ENCODE results near the gene M1AP.
"Not testable (repeated sequence)": the region's sequence is repeated elsewhere in the genome, so short reads cannot be mapped to it uniquely, and the experiment has no call there.

The M1AP gene

DNA sequence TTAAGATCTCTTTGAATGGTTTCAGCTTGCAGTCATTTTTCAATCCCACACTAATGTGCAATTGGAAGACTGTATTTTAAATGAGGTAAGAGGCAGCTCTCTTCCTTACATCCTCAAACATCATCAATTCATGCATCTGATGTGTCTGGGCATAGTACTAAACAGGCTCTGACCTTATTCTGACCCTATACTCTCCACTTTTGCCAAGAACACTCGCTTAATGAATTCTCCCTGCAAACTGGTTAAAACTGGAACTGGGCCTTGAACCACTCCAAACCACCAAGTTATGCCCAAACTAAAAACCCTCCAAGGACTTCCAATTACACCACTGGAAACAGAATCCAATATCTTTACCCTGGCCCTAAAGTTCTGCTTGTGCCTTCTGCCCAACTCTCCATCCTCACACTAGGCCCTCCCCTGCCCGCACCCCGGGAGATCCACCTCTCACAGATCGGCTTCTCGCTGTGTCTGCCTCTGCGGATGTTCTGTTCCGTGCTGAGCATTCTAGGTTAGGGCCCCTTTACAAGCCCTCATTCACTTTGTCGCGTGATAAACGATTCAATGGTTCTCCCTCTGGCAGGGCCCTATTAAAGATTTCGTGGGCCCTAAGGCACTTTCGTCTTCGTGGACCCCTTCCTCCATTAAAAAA is 1.2 kb downstream of the M1AP start:
- no peak for DNase-seq

GRCh38 chr2:74646201-74646600 is 1.9 kb downstream of the M1AP start:
- no peak for DNase-seq

GRCh38 chr2:74645344-74645743 is 2.8 kb downstream of the M1AP start:
- DNase-seq: no peak

DNA sequence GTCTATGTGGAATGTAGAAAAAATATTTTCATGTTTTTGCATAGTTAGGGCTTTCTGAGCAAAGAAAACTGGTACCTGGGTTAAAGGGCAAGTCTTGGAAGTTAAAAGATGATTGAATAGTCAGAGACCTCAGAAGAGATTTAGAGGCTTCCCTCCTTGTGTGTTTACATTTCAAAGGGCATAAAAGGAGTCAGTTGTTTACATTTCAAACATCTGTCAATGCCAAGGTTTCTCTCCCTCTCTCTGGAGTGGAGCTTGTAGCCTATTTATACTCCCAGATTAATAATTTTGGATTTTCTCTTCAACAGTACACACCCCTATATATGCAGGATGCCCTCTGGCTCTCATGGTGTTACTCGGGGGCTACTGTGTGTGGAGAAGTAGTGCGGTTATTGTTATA is 8.6 kb downstream of the M1AP start:
- no peak for DNase-seq

DNA sequence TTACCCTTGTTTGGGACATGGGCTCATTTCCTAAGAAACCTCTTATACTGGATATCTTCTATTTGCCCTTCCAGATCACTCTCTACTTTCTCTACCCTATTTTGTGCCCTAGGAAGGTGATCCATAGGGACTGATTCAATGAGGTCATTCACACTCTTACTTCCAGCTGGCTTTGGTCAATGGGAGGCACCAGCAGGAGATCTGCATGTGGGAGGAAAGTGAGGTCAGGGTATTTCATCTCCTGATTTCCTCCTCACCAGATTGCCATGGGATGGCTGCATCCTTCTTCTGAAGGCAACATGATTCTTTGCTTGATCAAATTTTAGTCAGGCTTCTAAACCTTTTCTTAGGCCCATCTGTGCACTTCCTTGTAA is 15.2 kb downstream of the M1AP start:
- DNase-seq: no peak

DNA sequence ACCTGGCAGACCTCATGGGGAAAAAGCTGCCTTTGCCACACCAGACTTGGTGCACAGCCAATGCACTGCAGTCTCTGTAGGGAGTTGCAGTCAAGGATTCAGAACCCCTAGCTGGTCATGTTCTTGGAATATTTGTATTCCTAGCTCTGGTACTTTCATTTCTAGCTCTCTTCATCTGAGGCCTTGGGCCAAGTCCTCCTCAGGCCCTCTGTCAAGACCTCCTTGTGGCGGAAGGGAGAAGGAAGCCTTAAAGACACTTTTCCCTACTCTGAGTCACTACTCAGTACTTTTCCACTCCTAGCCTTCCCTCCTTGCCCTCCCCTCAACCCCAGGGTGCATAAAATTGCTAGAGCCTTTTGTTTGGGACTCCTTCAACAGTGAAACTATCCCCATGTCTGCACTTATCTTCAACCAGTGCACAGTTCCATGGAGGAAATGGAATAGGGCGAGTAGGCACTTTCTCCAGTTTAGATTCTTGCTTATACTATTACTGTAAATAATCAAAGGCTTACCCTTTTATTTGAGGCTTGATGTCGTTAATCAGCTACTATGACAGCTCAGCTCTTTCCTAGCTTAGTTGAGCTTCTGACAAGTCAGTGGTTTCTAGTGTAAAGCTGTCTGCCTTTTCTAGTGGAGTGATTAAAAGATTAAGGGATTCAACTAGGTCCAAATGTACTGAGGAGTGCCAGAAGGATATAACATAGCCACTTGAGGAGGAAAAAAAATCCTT is 15.8 kb downstream of the M1AP start:
- DNase-seq: no peak

DNA sequence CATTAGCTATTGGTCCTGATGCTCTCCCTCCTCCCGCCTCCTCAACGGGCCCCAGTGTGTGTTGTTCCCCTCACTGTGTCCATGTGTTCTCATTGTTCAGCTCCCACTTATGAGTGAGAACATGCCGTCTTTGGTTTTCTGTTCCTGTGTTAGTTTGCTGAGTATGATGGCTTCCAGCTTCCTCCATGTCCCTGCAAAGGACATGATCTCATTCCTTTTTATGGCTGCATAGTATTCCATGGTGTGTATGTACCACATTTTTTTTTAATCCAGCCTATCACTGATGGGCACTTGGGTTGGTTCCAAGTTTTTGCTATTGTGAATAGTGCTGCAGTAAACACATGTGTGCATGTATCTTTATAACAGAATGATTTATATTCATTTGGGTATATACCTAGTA is 17.7 kb downstream of the M1AP start:
- DNase-seq: not testable (repeated sequence)

- DNase-seq: no peak
Measured at GRCh38 chr2:74628538-74629105, 19.5 kb downstream of the M1AP start.

DNA sequence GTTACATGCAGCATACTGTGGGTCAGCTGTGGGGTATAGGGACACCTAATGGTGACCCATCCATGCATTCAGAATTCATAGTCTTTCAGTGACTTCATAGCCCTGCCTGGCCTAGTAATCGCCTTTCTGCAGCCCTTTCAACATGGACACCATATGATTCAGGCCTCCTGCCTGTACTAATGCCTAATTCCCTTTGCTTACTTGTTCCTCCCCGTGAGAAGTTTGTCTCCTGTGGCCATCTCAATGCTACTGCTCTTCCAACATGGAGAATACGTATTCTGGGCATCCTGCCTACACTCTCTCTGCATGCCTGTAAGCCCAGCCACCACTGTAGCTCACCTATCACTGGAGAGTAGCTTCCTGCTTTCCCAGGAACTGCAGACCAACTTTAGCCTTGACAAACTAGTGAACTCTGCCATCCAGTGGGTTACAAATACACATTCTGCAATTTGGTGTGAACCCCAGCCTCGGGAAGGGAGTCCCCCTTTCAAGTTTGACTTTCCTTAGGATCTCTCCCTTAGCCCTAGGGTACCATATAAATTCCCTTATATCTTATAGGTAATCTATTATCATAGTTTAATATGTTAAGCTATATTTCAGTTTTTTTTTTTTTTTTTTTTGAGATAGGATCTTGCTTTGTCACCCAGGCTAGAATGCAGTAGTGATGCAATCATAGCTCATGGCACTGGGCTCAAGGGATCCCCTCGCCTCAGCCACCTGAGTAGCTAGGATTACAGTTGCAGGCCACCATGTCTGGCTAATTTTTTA is 22.3 kb downstream of the M1AP start:
- DNase-seq: no peak

DNA sequence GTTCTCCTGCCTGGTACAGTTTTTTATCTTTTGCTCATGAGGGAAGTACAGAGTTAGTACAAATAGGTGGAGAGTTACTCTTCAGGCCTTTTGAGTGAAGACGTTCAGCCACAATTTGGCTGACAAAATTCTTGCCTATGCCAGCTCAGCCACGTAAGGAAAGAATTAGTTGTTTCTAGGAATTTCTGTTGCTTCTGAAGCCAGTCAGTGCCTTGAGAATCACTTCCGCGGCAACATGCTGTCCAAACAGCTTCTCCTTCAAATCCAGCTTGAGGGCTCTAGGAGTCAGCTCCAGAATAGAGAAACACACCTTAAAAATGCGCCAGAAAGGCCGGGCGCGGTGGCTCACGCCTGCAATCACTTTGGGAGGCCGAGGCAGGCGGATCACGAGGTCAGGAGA is 27.5 kb downstream of the M1AP start:
- no peak for DNase-seq

DNA sequence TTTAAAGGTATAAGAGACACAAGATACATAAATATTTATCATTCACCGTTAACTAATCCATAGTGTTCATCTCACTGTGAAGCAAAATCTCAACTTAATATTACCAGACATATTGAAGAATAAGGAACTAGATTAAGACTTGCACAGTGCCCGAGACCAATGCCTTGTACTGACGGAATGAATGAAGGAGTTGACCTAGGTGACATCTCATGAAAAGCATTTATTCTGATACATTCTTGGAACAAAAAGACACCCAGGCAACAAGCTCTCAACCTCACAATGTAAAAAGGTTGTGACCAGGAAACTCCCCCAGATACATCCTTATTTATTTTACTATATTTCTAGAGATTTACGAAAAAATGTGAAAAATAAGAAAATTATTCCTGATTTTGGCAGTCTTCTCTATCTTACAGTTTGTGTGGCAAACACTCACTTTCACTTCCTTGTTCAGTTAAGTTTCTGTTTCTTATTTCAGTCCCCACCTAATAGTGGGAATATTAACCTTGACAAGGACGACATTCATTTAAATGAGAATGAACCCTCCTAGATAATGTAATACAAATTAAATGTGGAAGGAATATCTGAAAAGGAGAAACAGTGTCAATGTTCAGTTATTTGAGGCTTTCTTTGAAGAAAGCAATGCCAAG is 28.4 kb downstream of the M1AP start:
- no peak for DNase-seq

DNA sequence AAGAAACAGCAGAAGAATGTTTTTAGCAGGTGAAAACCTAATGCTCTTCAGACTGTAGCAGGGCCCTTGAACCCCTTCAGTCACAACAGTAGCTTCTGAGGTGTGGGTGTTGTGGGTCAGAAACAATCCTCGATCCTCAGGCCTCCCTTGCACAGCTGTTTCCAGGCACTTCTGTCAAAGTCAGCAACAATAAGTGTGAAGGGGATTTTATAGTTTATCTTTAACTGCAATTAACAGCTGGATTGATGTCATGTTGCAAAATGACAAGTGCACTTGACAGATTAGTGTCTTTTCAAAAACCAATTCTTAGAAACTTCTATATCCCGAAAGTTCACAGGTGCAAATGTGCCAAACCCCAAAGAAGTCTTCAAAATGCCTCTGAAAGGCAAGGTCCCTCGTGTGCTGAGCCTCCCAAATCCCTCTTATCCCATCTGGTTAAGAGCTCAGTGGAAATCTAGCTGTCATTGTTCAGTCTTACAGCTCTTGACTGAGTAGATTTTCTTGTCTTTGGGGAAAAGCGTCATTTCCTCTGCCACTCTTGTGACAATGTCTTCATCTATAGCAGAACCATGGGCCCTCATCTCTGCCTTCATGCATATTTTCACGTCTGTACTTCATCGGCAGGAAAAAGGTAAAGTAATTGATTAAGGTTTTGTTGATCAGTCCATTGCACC is 29.6 kb downstream of the M1AP start:
- DNase-seq: no peak

GRCh38 chr2:74617122-74617521 is 31.0 kb downstream of the M1AP start:
- no peak for DNase-seq

DNA sequence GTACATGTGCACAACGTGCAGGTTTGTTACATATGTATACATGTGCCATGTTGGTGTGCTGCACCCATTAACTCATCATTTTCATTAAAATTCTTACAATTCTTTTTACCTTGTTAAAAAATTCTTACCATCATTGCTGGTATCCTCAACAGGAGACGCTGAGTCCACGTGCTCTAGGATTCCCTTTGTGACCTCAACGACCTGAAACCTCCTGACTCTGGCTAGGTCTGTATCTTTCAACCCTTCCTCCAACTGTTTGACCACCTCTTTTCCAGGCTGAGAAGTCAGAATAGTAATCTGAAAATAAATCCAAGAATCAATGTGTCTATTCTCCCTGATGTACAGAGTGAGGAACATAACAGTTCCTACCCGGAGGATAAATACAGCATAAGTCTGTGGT is 41.2 kb downstream of the M1AP start:
- no peak for DNase-seq

DNA sequence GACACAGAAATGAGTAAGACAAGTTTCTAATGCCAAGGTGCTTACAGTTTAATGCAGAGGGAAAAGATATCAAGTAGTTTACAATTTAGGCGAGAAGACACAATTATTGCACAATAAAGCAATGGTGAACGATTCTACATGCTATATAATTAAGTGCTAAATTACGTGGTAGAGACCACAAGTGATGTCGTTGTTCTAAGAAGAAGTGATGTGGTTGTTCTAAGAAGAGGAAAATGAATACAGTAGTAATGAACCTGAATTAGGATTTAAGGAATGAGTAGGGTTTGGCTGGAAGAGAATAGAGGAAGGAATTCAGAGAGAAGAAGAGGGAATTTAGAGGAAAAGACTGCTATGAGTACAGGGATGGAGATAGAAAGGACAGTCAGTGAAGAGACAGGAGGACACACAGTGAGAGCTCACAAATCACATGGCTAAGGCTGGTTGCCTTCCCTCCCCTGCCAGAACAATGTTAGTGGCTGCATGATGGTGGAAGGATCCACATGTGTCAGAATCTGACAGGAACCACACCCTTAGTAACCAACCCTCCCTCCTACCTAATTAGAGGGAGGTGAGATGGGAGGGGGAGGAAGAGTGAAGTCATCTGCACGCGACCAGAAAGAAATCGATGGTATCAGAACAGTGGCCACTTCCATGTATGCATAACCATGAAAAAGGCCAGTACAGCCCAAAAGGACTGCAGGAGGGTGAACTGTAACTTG is 44.7 kb downstream of the M1AP start:
- DNase-seq: no peak

DNA sequence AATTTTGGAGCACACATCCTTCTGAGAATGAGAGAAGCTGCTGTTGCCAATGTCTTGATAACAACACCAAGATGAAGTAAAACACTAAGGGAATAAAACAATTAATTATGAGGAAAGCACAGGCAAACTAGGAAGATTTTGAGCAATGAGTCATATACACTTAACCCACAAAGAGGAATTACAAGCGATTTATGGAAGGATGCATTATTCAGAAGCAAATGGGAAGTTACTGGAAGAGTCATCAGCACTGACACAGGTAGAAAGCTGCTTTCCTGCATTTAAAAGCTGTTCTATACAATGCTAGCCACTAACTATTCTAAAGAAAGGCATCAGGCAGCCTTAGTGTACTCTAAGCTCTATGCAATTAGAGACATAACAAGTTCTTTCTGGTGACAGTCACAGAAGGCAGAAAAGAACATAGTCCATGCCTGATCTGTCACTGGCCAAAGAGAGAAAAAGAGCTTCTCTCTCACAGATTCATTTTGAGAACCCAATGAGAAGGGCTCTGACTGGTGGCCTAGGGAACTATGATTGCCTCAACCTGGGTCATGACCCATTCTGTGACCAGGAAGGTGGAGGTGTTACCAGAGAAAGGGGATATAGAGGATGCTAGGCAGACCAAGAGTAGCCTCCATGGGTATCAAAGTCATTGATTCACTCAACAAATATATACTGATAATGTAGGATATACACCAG is 45.4 kb downstream of the M1AP start:
- no peak for DNase-seq

DNA sequence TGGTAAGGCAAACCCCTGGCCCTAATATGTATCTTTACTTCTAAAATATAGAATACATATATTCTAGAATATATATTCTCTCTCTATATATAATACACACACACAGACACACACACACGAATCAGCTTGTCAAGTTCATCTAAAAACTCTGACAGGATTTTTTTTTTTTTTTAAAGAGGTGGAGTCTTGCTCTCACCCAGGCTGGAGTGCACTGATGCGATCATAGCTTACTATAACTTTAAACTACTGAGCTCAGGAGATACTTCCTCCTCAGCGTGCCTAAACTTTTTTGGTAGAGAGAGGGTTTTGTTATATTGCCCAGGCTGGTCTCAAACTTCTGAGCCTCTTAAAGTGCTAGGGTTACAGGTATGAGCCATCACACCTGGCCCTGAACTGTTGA is 48.5 kb downstream of the M1AP start:
- no peak for DNase-seq

DNA sequence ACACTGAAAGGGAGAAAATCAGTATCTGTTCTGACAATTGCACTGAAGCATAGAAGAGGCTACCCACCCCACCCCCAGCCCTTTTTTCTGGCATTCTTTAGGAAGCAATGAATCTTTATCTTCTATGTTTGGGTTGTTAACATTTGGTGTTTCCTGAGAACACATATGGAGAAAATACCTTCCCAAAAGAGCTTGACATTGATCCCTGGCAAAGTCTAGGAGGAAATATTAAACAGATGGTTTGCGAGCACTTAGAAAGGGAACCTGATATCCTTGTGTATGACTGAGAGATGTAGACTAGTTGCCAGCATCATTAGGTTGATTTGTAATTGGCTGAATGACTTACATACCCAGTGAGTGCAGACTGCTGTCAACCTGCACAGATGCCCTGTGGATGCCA is 50.7 kb downstream of the M1AP start:
- no peak for DNase-seq

DNA sequence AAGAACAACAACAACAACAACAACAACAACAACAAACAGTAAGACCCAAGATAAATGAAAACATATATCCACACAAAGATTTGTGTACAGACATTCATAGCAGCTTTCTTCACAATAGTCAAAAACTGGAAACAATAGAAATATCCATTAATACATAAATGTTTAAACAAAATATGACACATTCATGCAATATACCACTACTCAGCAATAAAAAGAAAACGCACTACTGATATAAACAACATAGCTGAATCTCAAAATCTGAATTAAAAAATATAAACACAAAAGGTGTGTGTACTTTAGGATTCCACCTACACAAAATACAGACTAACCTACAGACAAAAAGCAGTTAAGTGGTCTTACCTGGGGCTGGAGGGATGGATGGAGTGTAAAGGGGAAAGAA is 51.5 kb downstream of the M1AP start:
- no peak for DNase-seq

DNA sequence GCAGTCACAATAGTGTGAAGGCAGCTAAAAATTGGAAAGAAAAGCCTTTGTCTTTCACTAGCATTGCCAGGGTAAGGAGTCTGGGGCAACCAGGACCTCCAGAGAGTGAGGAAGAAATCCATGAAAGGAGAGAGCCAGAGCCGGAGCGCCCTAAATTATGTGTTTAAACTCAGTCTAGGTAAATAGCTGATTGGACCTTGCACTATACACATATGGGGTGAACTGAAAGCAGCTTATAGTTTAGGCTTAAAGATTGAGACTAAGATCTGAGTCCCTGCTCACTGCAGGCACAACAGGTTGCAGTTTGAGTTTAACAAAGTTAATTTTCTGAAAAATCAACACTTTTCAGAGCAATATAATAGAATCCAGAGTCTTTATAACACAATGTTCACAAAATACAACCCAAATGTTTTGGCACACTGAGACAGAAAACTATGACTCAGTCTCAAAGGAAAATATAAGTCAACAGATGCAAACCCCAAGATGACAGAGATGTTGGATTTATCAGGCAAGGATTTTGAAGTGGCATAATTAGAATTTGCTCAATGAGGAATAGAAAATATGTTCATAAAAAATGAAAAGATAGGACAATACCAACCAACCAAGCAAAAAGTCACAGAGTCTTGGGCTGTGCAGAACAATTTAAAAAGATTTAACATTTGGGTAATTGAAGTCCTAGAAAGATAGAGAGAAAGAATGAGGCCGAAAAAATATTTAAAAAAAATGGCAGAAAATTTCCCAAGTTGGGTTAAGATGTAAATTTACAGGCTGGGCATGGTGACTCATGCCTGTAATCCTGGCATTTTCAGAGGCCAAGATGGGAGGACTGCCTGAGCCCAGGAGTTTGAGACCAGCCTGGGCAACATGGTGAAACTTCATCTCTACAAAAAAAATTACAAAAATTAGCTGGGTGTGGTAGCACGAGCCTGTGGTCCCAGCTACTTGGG is 54.0 kb downstream of the M1AP start:
- no peak for DNase-seq

Measured in DMS79 (cell line).